Measurements from ENCODE around the gene ABCB6. TPM values are rescaled to one million over a fixed set of nuclear protein-coding genes. Genes with fewer than 3 reads are reported as not detected.

The ABCB6 gene
- total and polyA plus RNA-seq, 7 experiments from 2014 or later = 0.66 to 30.2 (median 6.4) TPM

GRCh38 chr2:219183151-219183772 is 35.5 kb downstream of the ABCB6 start:
- CTCF ChIA-PET = interaction anchor here (0.9 kb wide), 2 partner anchors 12 to 24 kb away, joined by 3 read pairs; no protein-coding TSS in a partner anchor
- Mint-ChIP-seq H3K36me3 (peaks cover 0 to 39% (median 12%) of the 10 kb centered on the region in 5 donors), H3K9me3 (peaks cover 0 to 1% (median 0%) of the 10 kb centered on the region in 11 donors), H3K27me3 (no peaks in the 10 kb centered on the region), H3K4me1 (peaks cover 34 to 57% (median 51%) of the 10 kb centered on the region in 7 donors), H3K27ac (peak overlapping the region in 8 of 9 donors; percentile 27 to 75 (median 66)), H3K4me3 (peak overlapping the region in 3 of 10 donors; percentile 4 to 98 (median 32))
- DNase-seq = peak in 1 of 9 donors; percentile 16
- no peaks in the 10 kb centered on the region for H3K9me3 ChIP-seq (ENCODE audit: control insufficient read depth in 2 of 3, low read length in 3 of 3)
- intact Hi-C loops (cut with micrococcal nuclease) = no loop called here
- H3K4me3 ChIP-seq (ENCODE audit: low read length) = no peak overlapping the region
- peaks cover 18 to 26% of the 10 kb centered on the region in 2 donors for H3K4me1 ChIP-seq (ENCODE audit: control insufficient read depth in 2 of 2, insufficient read depth in 2 of 2, low read length in 2 of 2)
- H3K27ac ChIP-seq (ENCODE audit: low read depth, low read length) = no peak overlapping the region
- peaks cover 24 to 58% (median 35%) of the 10 kb centered on the region in 3 experiments for H3K36me3 ChIP-seq (ENCODE audit: control insufficient read depth in 2 of 3, insufficient read depth in 3 of 3, low read length in 3 of 3)
- no peak for ATAC-seq
- POLR2A ChIA-PET = interaction anchor here (0.6 to 5.4 kb wide), 4 partner anchors 15 to 35 kb away, joined by 4 to 47 read pairs (median 4); partner anchors contain the start of gene ZFAND2B
- no peaks in the 10 kb centered on the region for H3K27me3 ChIP-seq (ENCODE audit: control insufficient read depth in 2 of 2, insufficient read depth in 2 of 2, low read length in 2 of 2)

- no peak overlapping the region for H3K4me3 ChIP-seq (ENCODE audit: low read length)
- Mint-ChIP-seq H3K4me1 (peaks cover 35 to 58% (median 54%) of the 10 kb centered on the region in 7 donors), H3K27ac (peak overlapping the region in 8 of 9 donors; percentile 41 to 78 (median 66)), H3K9me3 (peaks cover 0 to 1% (median 0%) of the 10 kb centered on the region in 11 donors), H3K27me3 (no peaks in the 10 kb centered on the region), H3K36me3 (peaks cover 0 to 39% (median 12%) of the 10 kb centered on the region in 5 donors), H3K4me3 (peak overlapping the region in 5 of 10 donors; percentile 10 to 98 (median 32))
- CTCF ChIA-PET = interaction anchor here (0.9 to 1.9 kb wide), 6 partner anchors 9 to 24 kb away, joined by 3 to 7 read pairs (median 4); partner anchors contain the start of genes NHEJ1 and ZFAND2B
- intact Hi-C loops (cut with micrococcal nuclease) = no loop called here
- ATAC-seq = no peak
- H3K27ac ChIP-seq (ENCODE audit: low read depth, low read length) = peak overlapping the region; percentile 38
- peaks cover 20 to 26% of the 10 kb centered on the region in 2 donors for H3K4me1 ChIP-seq (ENCODE audit: control insufficient read depth in 2 of 2, insufficient read depth in 2 of 2, low read length in 2 of 2)
- no peaks in the 10 kb centered on the region for H3K9me3 ChIP-seq (ENCODE audit: control insufficient read depth in 2 of 3, low read length in 3 of 3)
- no peaks in the 10 kb centered on the region for H3K27me3 ChIP-seq (ENCODE audit: control insufficient read depth in 2 of 2, insufficient read depth in 2 of 2, low read length in 2 of 2)
- DNase-seq = peak in 1 of 9 donors; percentile 12
- POLR2A ChIA-PET = interaction anchor here (0.6 to 5.4 kb wide), 7 partner anchors 11 to 97 kb away, joined by 3 to 47 read pairs (median 5); partner anchors contain the start of genes DNAJB2 and ZFAND2B
- H3K36me3 ChIP-seq (ENCODE audit: control insufficient read depth in 2 of 3, insufficient read depth in 3 of 3, low read length in 3 of 3) = peaks cover 24 to 58% (median 35%) of the 10 kb centered on the region in 3 experiments
These were observed 36.2 kb downstream of the ABCB6 start for GRCh38 chr2:219182331-219183150.

- Mint-ChIP-seq H3K9me3 (peaks cover 0 to 1% (median 0%) of the 10 kb centered on the region in 11 donors), H3K4me3 (peak overlapping the region in 9 of 10 donors; percentile 8 to 98 (median 44)), H3K36me3 (peaks cover 0 to 37% (median 12%) of the 10 kb centered on the region in 5 donors), H3K27ac (peak overlapping the region in 8 of 9 donors; percentile 23 to 78 (median 60)), H3K4me1 (peaks cover 37 to 59% (median 56%) of the 10 kb centered on the region in 7 donors), H3K27me3 (no peaks in the 10 kb centered on the region)
- Histone ChIP-seq H3K9me3 (ENCODE audit: control insufficient read depth in 2 of 3, low read length in 3 of 3) (no peaks in the 10 kb centered on the region), H3K4me1 (ENCODE audit: control insufficient read depth in 2 of 2, insufficient read depth in 2 of 2, low read length in 2 of 2) (peaks cover 26% of the 10 kb centered on the region in 2 donors), H3K27me3 (ENCODE audit: control insufficient read depth in 2 of 2, insufficient read depth in 2 of 2, low read length in 2 of 2) (no peaks in the 10 kb centered on the region), H3K4me3 (ENCODE audit: low read length) (no peak overlapping the region), H3K27ac (ENCODE audit: low read depth, low read length) (no peak overlapping the region), H3K36me3 (ENCODE audit: control insufficient read depth in 2 of 3, insufficient read depth in 3 of 3, low read length in 3 of 3) (peaks cover 24 to 58% (median 35%) of the 10 kb centered on the region in 3 experiments)
- ATAC-seq = no peak
- POLR2A ChIA-PET = interaction anchor here (0.6 to 5.4 kb wide), 10 partner anchors 11 to 114 kb away, joined by 3 to 47 read pairs (median 4); partner anchors contain the start of genes ANKZF1, ATG9A, DNAJB2 and TUBA4B
- intact Hi-C loops (cut with micrococcal nuclease) = no loop called here
- peak in 1 of 9 donors; percentile 10 for DNase-seq
- CTCF ChIA-PET = interaction anchor here (0.6 to 1.9 kb wide), 8 partner anchors 9 to 30 kb away, joined by 3 to 7 read pairs (median 4); partner anchors contain the start of genes NHEJ1, SLC23A3 and ZFAND2B
These were observed 37.2 kb downstream of the ABCB6 start for GRCh38 chr2:219181531-219181930.

GRCh38 chr2:219180961-219181360 is 37.8 kb downstream of the ABCB6 start:
- intact Hi-C loops (cut with micrococcal nuclease) = no loop called here
- peak overlapping the region in 7 of 9 donors; percentile 39 to 78 (median 72) for H3K27ac Mint-ChIP-seq
- CTCF ChIA-PET = interaction anchor here (0.6 to 1.9 kb wide), 7 partner anchors 9 to 31 kb away, joined by 3 to 13 read pairs (median 4); partner anchors contain the start of genes SLC23A3 and ZFAND2B

DNA sequence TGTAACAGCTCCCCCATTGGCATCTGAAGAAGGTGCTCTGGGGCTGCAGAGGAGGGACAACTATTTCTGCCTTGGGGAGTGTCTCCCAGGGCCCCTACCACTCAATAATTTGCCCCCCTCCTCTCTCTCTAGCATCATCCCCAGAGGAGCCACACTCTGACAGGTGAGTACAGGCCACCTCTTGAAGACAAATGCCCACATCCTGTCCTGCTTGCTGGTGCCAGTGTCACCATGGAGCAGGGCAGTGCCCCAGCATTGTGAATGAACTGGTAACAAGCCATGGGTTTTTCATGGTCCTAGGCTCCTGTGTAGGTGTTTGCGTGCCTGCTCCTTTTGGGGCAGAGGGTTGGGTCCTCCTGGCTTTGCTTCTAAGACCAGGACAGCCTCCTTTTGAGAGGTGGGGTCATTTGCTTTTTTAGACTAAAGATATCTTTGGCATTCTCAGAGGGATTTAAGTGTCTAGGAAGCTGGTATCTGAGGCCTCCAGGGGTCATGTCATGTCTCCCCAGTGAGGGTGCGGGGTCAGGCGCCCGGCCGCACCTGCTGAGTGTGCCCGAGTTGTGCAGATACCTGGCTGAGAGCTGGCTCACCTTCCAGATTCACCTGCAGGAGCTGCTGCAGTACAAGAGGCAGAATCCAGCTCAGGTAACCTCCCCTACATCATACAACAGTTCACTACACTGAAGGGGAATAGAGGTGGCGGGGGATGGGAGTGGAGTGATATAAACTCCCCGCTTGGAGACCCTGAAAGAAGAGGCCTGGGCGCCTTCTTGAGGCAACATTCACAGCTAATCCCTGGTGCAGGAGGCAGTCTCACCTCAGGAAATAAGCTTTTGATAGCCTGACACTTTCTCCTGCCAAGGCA is 38.9 kb downstream of the ABCB6 start:
- H3K4me1 ChIP-seq (ENCODE audit: control insufficient read depth in 2 of 2, insufficient read depth in 2 of 2, low read length in 2 of 2) = peaks cover 37 to 40% of the 10 kb centered on the region in 2 donors
- H3K27ac Mint-ChIP-seq = peak overlapping the region in 8 of 9 donors; percentile 86 to 97 (median 90)
- H3K4me3 ChIP-seq (ENCODE audit: low read length) = no peak overlapping the region
- no peaks in the 10 kb centered on the region for H3K27me3 ChIP-seq (ENCODE audit: control insufficient read depth in 2 of 2, insufficient read depth in 2 of 2, low read length in 2 of 2)
- H3K27ac ChIP-seq (ENCODE audit: low read depth, low read length) = peak overlapping the region; percentile 96
- peak overlapping the region; percentile 85 to 99 (median 94) for H3K4me3 Mint-ChIP-seq
- H3K27me3 Mint-ChIP-seq = no peaks in the 10 kb centered on the region
- peaks cover 24 to 53% (median 36%) of the 10 kb centered on the region in 3 experiments for H3K36me3 ChIP-seq (ENCODE audit: control insufficient read depth in 2 of 3, insufficient read depth in 3 of 3, low read length in 3 of 3)
- DNase-seq (peak in 1 of 9 donors; percentile 17), ATAC-seq (no peak)
- H3K9me3 ChIP-seq (ENCODE audit: control insufficient read depth in 2 of 3, low read length in 3 of 3) = no peaks in the 10 kb centered on the region
- POLR2A ChIA-PET = interaction anchor here (0.6 to 5.4 kb wide), 11 partner anchors 8 to 115 kb away, joined by 3 to 47 read pairs (median 5); partner anchors contain the start of genes GLB1L, STK16 and ZFAND2B
- H3K4me1 Mint-ChIP-seq = peaks cover 45 to 72% (median 69%) of the 10 kb centered on the region in 7 donors
- CTCF ChIA-PET = interaction anchor here (1.0 to 1.7 kb wide), 2 partner anchors 27 to 75 kb away, joined by 4 to 13 read pairs; partner anchors contain the start of gene ZFAND2B
- H3K9me3 Mint-ChIP-seq = peaks cover 0 to 1% (median 0%) of the 10 kb centered on the region in 11 donors
- intact Hi-C loops (cut with micrococcal nuclease) = loop anchor here (5.0 kb wide), 4 partner anchors 317 to 963 kb away; partner anchors contain the start of genes GMPPA (in 2 of the 2), AAMP (in 1 of the 2), ARPC2 (in 1 of the 2) and PNKD (in 1 of the 2)
- H3K36me3 Mint-ChIP-seq = peaks cover 0 to 32% (median 4%) of the 10 kb centered on the region in 5 donors

More at GRCh38 chr2:219180961-219181360, 37.8 kb downstream of the ABCB6 start:
- Histone ChIP-seq H3K4me3 (ENCODE audit: low read length) (no peak overlapping the region), H3K27me3 (ENCODE audit: control insufficient read depth in 2 of 2, insufficient read depth in 2 of 2, low read length in 2 of 2) (no peaks in the 10 kb centered on the region), H3K36me3 (ENCODE audit: control insufficient read depth in 2 of 3, insufficient read depth in 3 of 3, low read length in 3 of 3) (peaks cover 24 to 58% (median 35%) of the 10 kb centered on the region in 3 experiments), H3K4me1 (ENCODE audit: control insufficient read depth in 2 of 2, insufficient read depth in 2 of 2, low read length in 2 of 2) (peaks cover 26 to 28% of the 10 kb centered on the region in 2 donors), H3K27ac (ENCODE audit: low read depth, low read length) (no peak overlapping the region), H3K9me3 (ENCODE audit: control insufficient read depth in 2 of 3, low read length in 3 of 3) (no peaks in the 10 kb centered on the region)
- Mint-ChIP-seq H3K27me3 (no peaks in the 10 kb centered on the region), H3K9me3 (peaks cover 0 to 1% (median 0%) of the 10 kb centered on the region in 11 donors), H3K4me1 (peaks cover 39 to 61% (median 58%) of the 10 kb centered on the region in 7 donors), H3K36me3 (peaks cover 0 to 37% (median 12%) of the 10 kb centered on the region in 5 donors), H3K4me3 (peak overlapping the region in 6 of 10 donors; percentile 8 to 98 (median 46))
- ATAC-seq (no peak), DNase-seq (no peak)
- POLR2A ChIA-PET = interaction anchor here (0.6 to 5.4 kb wide), 10 partner anchors 9 to 114 kb away, joined by 3 to 47 read pairs (median 4); partner anchors contain the start of genes ANKZF1, ATG9A, TUBA4B and ZFAND2B
